Liver (tissue), 9 donors: ENCODE data around the gene PSMD1. TPM values are rescaled to one million over a fixed set of nuclear protein-coding genes. Genes with fewer than 3 reads are reported as not detected.
A peak's percentile ranks its signal among the peaks of the same experiment; 100 is the strongest.

Experiments
- DNase-seq: peaks from one replicate; pipeline ENCODE4 v3.0.0-alpha.2; 2017; ENCODE audit warnings: low spot score
- H3K27ac ChIP-seq, 2 donors: one replicate each; pipeline ENCODE4 v1.7.0; 2013; ENCODE audit warnings: inconsistent platforms in 2 of 2, low read length in 2 of 2, control low read depth in 1 of 2, low read depth in 1 of 2, mild to moderate bottlenecking in 1 of 2
- H3K27me3 ChIP-seq, 4 donors: one replicate each; pipeline versions ENCODE4 v1.6.1 to v1.7.0; 2013; ENCODE audit warnings: low read length in 3 of 4, inconsistent platforms in 1 of 4, mild to moderate bottlenecking in 1 of 4, moderate library complexity in 1 of 4; ENCODE audit not compliant: control insufficient read depth in 4 of 4, insufficient read depth in 4 of 4
- H3K36me3 ChIP-seq, 4 donors: one replicate each; pipeline versions ENCODE4 v1.6.1 to v1.7.0; 2013; ENCODE audit warnings: low read length in 3 of 4, mild to moderate bottlenecking in 3 of 4, low read depth in 1 of 4, moderate library complexity in 1 of 4; ENCODE audit not compliant: control insufficient read depth in 4 of 4, insufficient read depth in 3 of 4
- H3K4me1 ChIP-seq, 4 donors: one replicate each; pipeline versions ENCODE4 v1.6.1 to v1.7.0; 2013; ENCODE audit warnings: low read length in 3 of 4, mild to moderate bottlenecking in 3 of 4, moderate library complexity in 1 of 4; ENCODE audit not compliant: control insufficient read depth in 4 of 4, insufficient read depth in 4 of 4
- H3K4me3 ChIP-seq, 3 donors: one replicate each; pipeline versions ENCODE4 v1.6.1 to v1.7.0; 2013; ENCODE audit warnings: low read length in 3 of 3, control low read depth in 1 of 3, low read depth in 1 of 3, mild to moderate bottlenecking in 1 of 3
- H3K9ac ChIP-seq, 2 donors: one replicate each; pipeline ENCODE4 v1.7.0; 2013; ENCODE audit warnings: low read length in 2 of 2, mild to moderate bottlenecking in 2 of 2, moderate library complexity in 2 of 2, control low read depth in 1 of 2, low read depth in 1 of 2
- H3K9me3 ChIP-seq, 4 donors: one replicate each; pipeline versions ENCODE4 v1.6.1 to v1.7.0; 2013; ENCODE audit warnings: low read length in 3 of 4; ENCODE audit not compliant: control insufficient read depth in 4 of 4
- ATF3 ChIP-seq: IDR thresholded peaks from 2 replicates; pipeline ENCODE4 v1.6.1; 2016; ENCODE audit warnings: antibody characterized with exemption
- EGR1 ChIP-seq, 2 donors: IDR thresholded peaks; 2 replicates each; pipeline ENCODE4 v1.6.1; 2016 to 2018; ENCODE audit warnings: antibody characterized with exemption in 2 of 2, low read depth in 2 of 2
- FOXA1 ChIP-seq: IDR thresholded peaks from 2 replicates; pipeline ENCODE4 v1.6.1; 2016; ENCODE audit warnings: antibody characterized with exemption
- FOXA2 ChIP-seq: IDR thresholded peaks from 2 replicates; pipeline ENCODE4 v1.6.1; 2016; ENCODE audit warnings: antibody characterized with exemption
- GABPA ChIP-seq, 2 donors: IDR thresholded peaks in 1 of 2; conservative IDR thresholded peaks in 1 of 2; 2 replicates each; pipeline ENCODE4 v1.6.1; 2016; ENCODE audit warnings: antibody characterized with exemption in 2 of 2, mild to moderate bottlenecking in 1 of 2, moderate library complexity in 1 of 2
- HNF4A ChIP-seq, 2 donors: conservative IDR thresholded peaks; 2 replicates each; pipeline ENCODE4 v1.6.1; 2016; ENCODE audit warnings: antibody characterized with exemption in 2 of 2, mild to moderate bottlenecking in 2 of 2
- HNF4G ChIP-seq: IDR thresholded peaks from 2 replicates; pipeline ENCODE4 v1.6.1; 2016; ENCODE audit warnings: antibody characterized with exemption
- JUND ChIP-seq, 2 donors: IDR thresholded peaks; 2 replicates each; pipeline ENCODE4 v1.6.1; 2016; ENCODE audit warnings: antibody characterized with exemption in 2 of 2
- MAX ChIP-seq: IDR thresholded peaks from 2 replicates; pipeline ENCODE4 v1.6.1; 2016; ENCODE audit warnings: antibody characterized with exemption
- NR2F2 ChIP-seq: IDR thresholded peaks from 2 replicates; pipeline ENCODE4 v1.6.1; 2016; ENCODE audit warnings: antibody characterized with exemption
- RAD21 ChIP-seq, 2 donors: IDR thresholded peaks; 2 replicates each; pipeline ENCODE4 v1.6.1; 2016; ENCODE audit warnings: antibody characterized with exemption in 2 of 2, mild to moderate bottlenecking in 2 of 2
- REST ChIP-seq: IDR thresholded peaks from 2 replicates; pipeline ENCODE4 v1.6.1; 2016; ENCODE audit warnings: antibody characterized with exemption, mild to moderate bottlenecking
- RXRA ChIP-seq, 2 donors: IDR thresholded peaks; 2 replicates each; pipeline ENCODE4 v1.6.1; 2017 to 2018; ENCODE audit warnings: antibody characterized with exemption in 2 of 2, mild to moderate bottlenecking in 1 of 2
- SP1 ChIP-seq: IDR thresholded peaks from 2 replicates; pipeline ENCODE4 v1.6.1; 2018; ENCODE audit warnings: antibody characterized with exemption, mild to moderate bottlenecking
- TAF1 ChIP-seq: conservative IDR thresholded peaks from 2 replicates; pipeline ENCODE4 v1.6.1; 2016; ENCODE audit warnings: antibody characterized with exemption, mild to moderate bottlenecking
- YY1 ChIP-seq: IDR thresholded peaks from 2 replicates; pipeline ENCODE4 v1.6.1; 2016; ENCODE audit warnings: antibody characterized with exemption, mild to moderate bottlenecking
- whole genome bisulfite sequencing: extraction: QIAGEN DNeasy Blood & Tissue Kit; methylation state at CpG from one replicate; pipeline ENCODE4 v1.1.7; 2013; 5-methylcytosine and 5-hydroxymethylcytosine counted together
- polyA plus RNA-seq, 2 donors: library from polyadenylated mRNA; stranded (reverse) in 1 of 2; unstranded in 1 of 2; fragments of 200-250 nt in 1 of 2; fragments of >200 nt in 1 of 2; fragmentation: Nextera tagmentation in 1 of 2; extraction: Ambion mirVana in 1 of 2; gene quantifications; one replicate each; pipeline versions ENCODE4 v1.2.1 to v1.2.3, GENCODE V29; 2013 to 2015
- total RNA-seq, 2 donors: library from RNA; depleted of rRNA; stranded (reverse); fragments of >200 nt; gene quantifications; one replicate each; pipeline ENCODE4 v1.2.3, GENCODE V29; 2014
- donor health status: healthy.
- donor health status: healthy.
- donor health status: healthy.
- donor health status: healthy.
- donor health status: healthy.

The PSMD1 gene
- total and polyA plus RNA-seq, 4 donors: 31.7 to 83.3 (median 68.1) TPM

- Histone ChIP-seq H3K9ac (peak overlapping the region; percentile 88 to 91), H3K4me1 (peaks cover 4 to 55% (median 49%) of the 10 kb centered on the region in 4 donors), H3K9me3 (no peaks in the 10 kb centered on the region), H3K4me3 (peak overlapping the region; percentile 91 to 96 (median 91)), H3K36me3 (peaks cover 0 to 4% (median 2%) of the 10 kb centered on the region in 4 donors), H3K27ac (peak overlapping the region; percentile 91 to 96), H3K27me3 (no peaks in the 10 kb centered on the region)
- TF ChIP-seq REST (peak; percentile 83), FOXA2 (no peak)
- 4% methylated on average over 10 of the region's 10 CpGs for WGBS
- no peak for DNase-seq
Observed at GRCh38 chr2:231057590-231057989, 923 bp downstream of the PSMD1 start.

GRCh38 chr2:231058761-231059550 lies 2.3 kb downstream of the PSMD1 start:
- H3K4me1 ChIP-seq: peaks cover 4 to 44% (median 38%) of the 10 kb centered on the region in 4 donors
- no peaks in the 10 kb centered on the region for H3K9me3 ChIP-seq
- WGBS: 69% methylated on average over 4 of the region's 4 CpGs

GRCh38 chr2:231059756-231060155 lies 3.1 kb downstream of the PSMD1 start:
- H3K9ac ChIP-seq: peak overlapping the region in 1 of 2 donors; percentile 34
- peaks cover 4 to 44% (median 38%) of the 10 kb centered on the region in 4 donors for H3K4me1 ChIP-seq
- H3K27me3 ChIP-seq: no peaks in the 10 kb centered on the region
- H3K9me3 ChIP-seq: no peaks in the 10 kb centered on the region
- peak overlapping the region; percentile 3 to 43 for H3K27ac ChIP-seq
- no peak for TF ChIP-seq EGR1 (IDR thresholded peaks at IDR 0.05; ENCODE audit: low read depth in 2 of 2)
- no peak for TF ChIP-seq JUND (IDR thresholded peaks at IDR 0.05)
- no peak for TF ChIP-seq RAD21 (IDR thresholded peaks at IDR 0.05)
- TF ChIP-seq ATF3: no peak
- TF ChIP-seq FOXA1: no peak
- TF ChIP-seq YY1: no peak
- no peak for TF ChIP-seq TAF1
- TF ChIP-seq RXRA (IDR thresholded peaks at IDR 0.05): no peak
- TF ChIP-seq GABPA (IDR thresholded peaks at IDR 0.05 in 1 of 2, conservative IDR thresholded peaks at IDR 0.05 in 1 of 2): no peak
- TF ChIP-seq MAX: no peak
- no peak for TF ChIP-seq REST
- no peak for TF ChIP-seq NR2F2
- no peak for TF ChIP-seq HNF4A (conservative IDR thresholded peaks at IDR 0.05)
- TF ChIP-seq SP1: no peak
- 85% methylated on average over 2 of the region's 2 CpGs for WGBS
- no peak overlapping the region for H3K4me3 ChIP-seq
- DNase-seq: no peak
- H3K36me3 ChIP-seq: peaks cover 2 to 24% (median 12%) of the 10 kb centered on the region in 4 donors

More at GRCh38 chr2:231058761-231059550, 2.3 kb downstream of the PSMD1 start:
- H3K4me3 ChIP-seq: peak overlapping the region in 1 of 3 donors; percentile 18
- no peaks in the 10 kb centered on the region for H3K27me3 ChIP-seq
- no peak overlapping the region for H3K9ac ChIP-seq
- peaks cover 0 to 16% (median 6%) of the 10 kb centered on the region in 4 donors for H3K36me3 ChIP-seq
- peak overlapping the region in 1 of 2 donors; percentile 43 for H3K27ac ChIP-seq
- no peak for DNase-seq
- TF ChIP-seq EGR1 (IDR thresholded peaks at IDR 0.05; ENCODE audit: low read depth in 2 of 2): no peak
- TF ChIP-seq FOXA2: no peak
- TF ChIP-seq HNF4G: no peak
- TF ChIP-seq SP1: no peak
